ENCODE results near the gene MRTFA.

Gene MRTFA

GRCh38 chr22:40610329-40610850 lies 26.1 kb downstream of the MRTFA start:
- H3K4me1 ChIP-seq, result peaks cover 0 to 63% (median 30%) of the 10 kb centered on the region in 4 donors
- intact Hi-C loops (cut with DNase I; ENCODE audit: low total_unique reads), result no loop called here
- no peaks in the 10 kb centered on the region for H3K27me3 ChIP-seq
- H3K4me3 ChIP-seq, result no peak overlapping the region
- TF ChIP-seq CTCF (IDR thresholded peaks at IDR 0.05), result no peak
- H3K36me3 ChIP-seq, result no peaks in the 10 kb centered on the region
- no peaks in the 10 kb centered on the region for H3K9me3 ChIP-seq
- DNase-seq, result no peak
- H3K27ac ChIP-seq, result no peak overlapping the region

- no peak for DNase-seq
- H3K4me3 ChIP-seq, result no peak overlapping the region
- H3K4me1 ChIP-seq, result peaks cover 0 to 73% (median 31%) of the 10 kb centered on the region in 4 donors
- H3K36me3 ChIP-seq, result no peaks in the 10 kb centered on the region
- intact Hi-C loops (cut with DNase I; ENCODE audit: low total_unique reads), result no loop called here
- H3K27ac ChIP-seq, result no peak overlapping the region
- no peaks in the 10 kb centered on the region for H3K27me3 ChIP-seq
- no peaks in the 10 kb centered on the region for H3K9me3 ChIP-seq
- TF ChIP-seq CTCF (IDR thresholded peaks at IDR 0.05), result no peak
Measured at GRCh38 chr22:40609216-40609615, 27.3 kb downstream of the MRTFA start.

GRCh38 chr22:40607506-40607905 lies 29.0 kb downstream of the MRTFA start:
- Histone ChIP-seq H3K4me1 (peaks cover 0 to 79% (median 35%) of the 10 kb centered on the region in 4 donors), H3K9me3 (no peaks in the 10 kb centered on the region), H3K27ac (no peak overlapping the region), H3K36me3 (no peaks in the 10 kb centered on the region), H3K27me3 (no peaks in the 10 kb centered on the region), H3K4me3 (no peak overlapping the region)
- TF ChIP-seq CTCF (IDR thresholded peaks at IDR 0.05), result no peak
- intact Hi-C loops (cut with DNase I; ENCODE audit: low total_unique reads), result no loop called here
- no peak for DNase-seq

GRCh38 chr22:40606306-40606705 lies 30.2 kb downstream of the MRTFA start:
- no peak overlapping the region for H3K27ac ChIP-seq
- H3K4me3 ChIP-seq, result no peak overlapping the region
- DNase-seq, result no peak
- TF ChIP-seq CTCF (IDR thresholded peaks at IDR 0.05), result no peak
- intact Hi-C loops (cut with DNase I; ENCODE audit: low total_unique reads), result no loop called here
- H3K9me3 ChIP-seq, result no peaks in the 10 kb centered on the region
- H3K36me3 ChIP-seq, result no peaks in the 10 kb centered on the region
- peaks cover 0 to 85% (median 41%) of the 10 kb centered on the region in 4 donors for H3K4me1 ChIP-seq
- H3K27me3 ChIP-seq, result no peaks in the 10 kb centered on the region

- intact Hi-C loops (cut with DNase I; ENCODE audit: low total_unique reads), result no loop called here
- Histone ChIP-seq H3K4me3 (no peak overlapping the region), H3K4me1 (peaks cover 0 to 85% (median 39%) of the 10 kb centered on the region in 4 donors), H3K27ac (no peak overlapping the region), H3K9me3 (no peaks in the 10 kb centered on the region), H3K27me3 (no peaks in the 10 kb centered on the region), H3K36me3 (no peaks in the 10 kb centered on the region)
- TF ChIP-seq CTCF (IDR thresholded peaks at IDR 0.05), result no peak
- DNase-seq, result no peak
Measured at GRCh38 chr22:40605761-40606160, 30.8 kb downstream of the MRTFA start.

All from tibial artery (tissue), 4 donors.